Testis (tissue), 3 donors: ENCODE measurements around the gene BUD31. TPM values are rescaled to one million over a fixed set of nuclear protein-coding genes. Genes with fewer than 3 reads are reported as not detected.

Experiments
- DNase-seq: peaks from one replicate; pipeline ENCODE4 v3.0.0-alpha.2; 2019
- H3K27ac ChIP-seq, 2 donors: fragments of 200-600 bp; sonication (generic); one replicate each; pipeline ENCODE4 v1.5.1; 2019
- H3K27me3 ChIP-seq: fragments of 200-600 bp; sonication (generic); one replicate; pipeline ENCODE4 v1.5.1; 2019
- H3K36me3 ChIP-seq: fragments of 200-600 bp; sonication (generic); one replicate; pipeline ENCODE4 v1.5.1; 2017; ENCODE audit warnings: low read depth; ENCODE audit errors: missing control alignments
- H3K4me1 ChIP-seq: fragments of 200-600 bp; sonication (generic); one replicate; pipeline ENCODE4 v1.5.1; 2019
- H3K4me3 ChIP-seq, 2 donors: fragments of 200-600 bp; sonication (generic); one replicate each; pipeline ENCODE4 v1.5.1; 2017 to 2019
- H3K9me3 ChIP-seq: fragments of 200-600 bp; sonication (generic); one replicate; pipeline ENCODE4 v1.5.1; 2017
- POLR2A ChIP-seq: fragments of 450-650 bp; IDR thresholded peaks from one replicate; pipeline ENCODE4 v1.6.1; 2017; ENCODE audit warnings: antibody characterized with exemption, mild to moderate bottlenecking, moderate library complexity
- WGBS, 2 donors: methylation state at CpG; one replicate each; pipeline ENCODE4 v1.1.5; 2018; 5-methylcytosine and 5-hydroxymethylcytosine counted together
- intact Hi-C: fragments of 100-400 bp; cut with DNase I; formaldehyde crosslinking; loops from one replicate; pipeline ENCODE4 v1.15.1; 2023; ENCODE audit warnings: low total_unique reads
- polyA plus RNA-seq: library from polyadenylated mRNA; stranded (reverse); fragments of 350-450 nt; fragmentation: Illumina TruSeq; extraction: RNeasy Lipid Tissue Mini Kit (QIAGEN cat#74804); gene quantifications from one replicate; pipeline ENCODE4 v1.2.3, GENCODE V29; 2014; ENCODE audit warnings: low read depth, low replicate concordance; ENCODE audit not compliant: insufficient read depth
- total RNA-seq, 2 donors: library from RNA; depleted of rRNA; stranded (reverse); fragments of >200 nt; gene quantifications; one replicate each; pipeline ENCODE4 v1.2.3, GENCODE V29; 2016
- TF ChIP-seq, protein P1 (sequence below), 3 experiments: fragments of 450-650 bp in 2 of 3; fragments of 200-600 bp in 1 of 3; sonication (generic) in 1 of 3; IDR thresholded peaks; one replicate each; pipeline ENCODE4 v1.5.1; 2016 to 2019; ENCODE audit warnings: antibody characterized with exemption in 3 of 3, mild to moderate bottlenecking in 2 of 3, moderate library complexity in 1 of 3

BUD31 gene
- total and polyA plus RNA-seq, 3 donors from 2014 or later = 91.2 to 174 (median 123) TPM

DNA sequence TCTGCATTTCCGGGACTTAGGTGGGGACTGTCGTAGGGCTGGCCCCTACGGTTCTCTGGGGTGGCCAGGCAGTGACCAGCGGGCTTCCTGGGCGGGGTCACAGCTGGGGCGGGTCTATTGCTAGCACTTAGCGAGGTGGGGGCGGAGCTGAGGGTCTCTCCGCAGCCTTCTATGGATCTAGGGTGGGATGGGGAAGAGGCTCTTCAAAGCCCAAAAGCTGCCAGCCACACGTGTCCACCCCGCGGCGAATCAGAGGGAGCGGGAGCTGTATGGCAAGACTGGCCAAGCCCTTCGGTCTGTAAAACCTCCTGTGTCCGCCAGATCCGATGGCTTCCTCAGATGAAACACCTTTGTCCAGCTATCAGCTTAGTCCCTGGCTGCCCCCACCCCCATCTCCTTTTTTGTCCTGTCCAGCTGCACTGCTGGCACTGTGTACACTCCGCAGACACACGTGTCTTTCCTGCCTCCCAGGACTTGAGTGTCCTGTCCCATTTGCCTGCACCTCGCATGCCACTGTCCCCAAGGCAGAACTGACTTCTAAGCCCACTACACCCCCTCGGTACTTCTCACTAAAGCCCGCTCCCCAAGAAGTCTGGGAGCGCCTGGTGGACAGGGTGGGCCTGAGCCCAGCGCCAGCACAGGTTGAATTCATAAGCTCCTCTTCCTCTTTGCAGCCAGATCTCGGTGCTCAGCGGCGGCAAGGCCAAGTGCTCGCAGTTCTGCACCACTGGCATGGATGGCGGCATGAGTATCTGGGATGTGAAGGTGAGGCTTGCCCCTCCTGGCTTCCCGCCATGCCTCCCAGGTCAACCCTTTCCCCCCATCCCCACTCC lies 15.2 kb upstream of the BUD31 start:
- intact Hi-C loops = no loop called here
- no peak for DNase-seq
- WGBS, 2 donors = 30% methylated on average over 12 to 30 of the region's 30 CpGs

DNA sequence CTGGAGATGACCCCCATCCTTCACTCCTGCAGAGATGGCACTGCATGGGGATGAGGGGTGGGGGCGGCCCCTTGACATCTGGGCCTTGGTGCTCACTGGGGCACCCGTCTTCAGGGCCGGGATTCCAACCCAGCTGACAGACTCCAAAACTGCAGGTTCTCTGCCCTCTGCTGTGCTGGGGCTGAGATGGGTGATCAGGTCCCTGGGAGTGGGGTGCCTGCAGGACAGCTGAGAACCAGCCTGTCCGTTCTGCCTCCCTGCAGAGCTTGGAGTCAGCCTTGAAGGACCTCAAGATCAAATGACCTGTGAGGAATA lies 14.6 kb upstream of the BUD31 start:
- intact Hi-C loops = no loop called here
- Histone ChIP-seq H3K9me3 (no peaks in the 10 kb centered on the region), H3K36me3 (no peaks in the 10 kb centered on the region), H3K27me3 (no peaks in the 10 kb centered on the region), H3K27ac (no peak overlapping the region), H3K4me1 (peaks cover 4% of the 10 kb centered on the region), H3K4me3 (no peak overlapping the region)
- TF ChIP-seq POLR2A = no peak
- TF ChIP-seq, protein P1, sequence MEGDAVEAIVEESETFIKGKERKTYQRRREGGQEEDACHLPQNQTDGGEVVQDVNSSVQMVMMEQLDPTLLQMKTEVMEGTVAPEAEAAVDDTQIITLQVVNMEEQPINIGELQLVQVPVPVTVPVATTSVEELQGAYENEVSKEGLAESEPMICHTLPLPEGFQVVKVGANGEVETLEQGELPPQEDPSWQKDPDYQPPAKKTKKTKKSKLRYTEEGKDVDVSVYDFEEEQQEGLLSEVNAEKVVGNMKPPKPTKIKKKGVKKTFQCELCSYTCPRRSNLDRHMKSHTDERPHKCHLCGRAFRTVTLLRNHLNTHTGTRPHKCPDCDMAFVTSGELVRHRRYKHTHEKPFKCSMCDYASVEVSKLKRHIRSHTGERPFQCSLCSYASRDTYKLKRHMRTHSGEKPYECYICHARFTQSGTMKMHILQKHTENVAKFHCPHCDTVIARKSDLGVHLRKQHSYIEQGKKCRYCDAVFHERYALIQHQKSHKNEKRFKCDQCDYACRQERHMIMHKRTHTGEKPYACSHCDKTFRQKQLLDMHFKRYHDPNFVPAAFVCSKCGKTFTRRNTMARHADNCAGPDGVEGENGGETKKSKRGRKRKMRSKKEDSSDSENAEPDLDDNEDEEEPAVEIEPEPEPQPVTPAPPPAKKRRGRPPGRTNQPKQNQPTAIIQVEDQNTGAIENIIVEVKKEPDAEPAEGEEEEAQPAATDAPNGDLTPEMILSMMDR (IDR thresholded peaks at IDR 0.05) = no peak
- no peak for DNase-seq
- WGBS, 2 donors = 71 to 79% methylated on average over 2 to 4 of the region's 4 CpGs

More for the DNA sequence above, 15.2 kb upstream of the BUD31 start:
- no peaks in the 10 kb centered on the region for H3K27me3 ChIP-seq
- H3K4me1 ChIP-seq = peaks cover 4% of the 10 kb centered on the region
- H3K9me3 ChIP-seq = no peaks in the 10 kb centered on the region
- H3K27ac ChIP-seq = peak overlapping the region in 1 of 2 donors; percentile 71
- H3K4me3 ChIP-seq = peak overlapping the region; percentile 60 to 68
- H3K36me3 ChIP-seq = no peaks in the 10 kb centered on the region
- TF ChIP-seq, protein P1 (IDR thresholded peaks at IDR 0.05) = no peak
- TF ChIP-seq POLR2A = no peak

DNA sequence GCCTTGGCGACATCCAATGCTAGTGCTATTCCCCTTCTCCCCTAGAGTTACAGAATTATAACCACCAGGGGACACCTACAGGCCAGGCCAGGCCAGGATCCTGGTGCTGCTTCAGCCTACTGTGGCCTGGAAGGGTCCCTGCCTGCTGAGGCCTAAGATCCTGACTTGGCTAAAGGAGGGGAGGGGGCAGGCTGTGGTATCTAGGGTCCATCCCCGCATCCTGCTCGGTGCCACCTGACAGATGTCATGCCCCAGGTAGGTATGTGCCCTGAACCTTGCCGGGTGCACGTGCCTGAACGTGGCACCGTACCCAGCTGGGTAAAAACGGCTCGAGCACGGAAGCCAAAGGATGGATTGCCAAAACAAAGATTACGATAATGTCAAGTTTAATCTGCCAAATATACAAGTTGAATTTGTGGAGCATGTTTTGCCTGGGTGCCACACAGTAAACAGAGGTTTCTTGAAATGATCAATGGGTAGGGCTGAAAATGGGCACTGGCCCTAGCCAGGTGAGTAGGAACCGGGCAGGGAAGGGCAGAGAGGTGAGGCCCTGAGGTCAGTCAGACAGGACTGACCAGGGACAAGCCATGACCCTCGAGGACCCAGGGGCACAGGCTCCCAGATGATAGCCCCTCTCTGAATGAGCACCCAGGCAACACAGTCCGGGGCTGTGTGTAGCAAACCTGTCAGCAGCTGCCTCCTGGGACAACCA lies 13.0 kb upstream of the BUD31 start:
- intact Hi-C loops = no loop called here
- H3K27ac ChIP-seq = no peak overlapping the region
- WGBS, 2 donors = 81% methylated on average over 14 of the region's 14 CpGs

DNA sequence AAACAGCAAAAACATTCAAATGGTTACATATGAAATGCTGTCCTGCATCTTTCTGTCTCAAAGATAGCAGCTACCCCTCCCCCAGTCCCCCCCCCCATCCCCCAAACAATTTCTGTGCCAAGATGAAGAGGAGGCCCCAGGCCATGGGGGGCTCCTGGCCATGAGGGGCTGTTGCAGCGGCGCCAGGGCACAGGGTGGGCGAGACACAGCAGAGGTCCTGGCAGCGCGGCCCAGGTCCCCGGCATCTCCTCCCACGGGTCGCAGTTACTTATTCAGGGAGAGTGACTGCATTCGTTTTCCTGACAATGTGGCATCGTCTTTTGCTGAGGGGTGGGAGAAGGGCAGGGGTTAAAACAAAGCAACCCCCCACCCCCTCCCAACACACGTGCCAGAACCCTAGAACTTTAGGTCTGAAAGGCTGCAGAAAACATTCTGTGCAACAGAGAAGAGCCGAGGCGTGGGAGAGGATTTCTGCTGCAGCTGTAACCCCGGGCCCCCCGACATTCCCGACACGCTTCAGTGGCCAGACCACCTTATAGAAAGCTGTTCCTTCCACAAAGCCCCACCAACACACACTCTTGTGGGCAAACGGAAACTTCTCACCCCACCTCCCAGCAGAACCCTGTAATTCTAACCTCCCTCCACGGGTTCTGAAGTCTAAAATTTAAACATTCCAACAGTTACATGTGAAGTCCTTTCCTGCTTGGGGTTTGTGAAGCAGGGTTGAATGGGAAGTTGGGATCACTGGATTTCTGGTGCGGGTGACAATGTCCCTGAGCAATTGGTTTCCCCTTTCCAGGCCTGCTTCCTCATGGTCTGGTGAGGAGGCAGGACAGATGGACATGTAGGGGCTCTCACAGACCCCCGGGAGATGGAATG lies 12.1 kb upstream of the BUD31 start:
- DNase-seq = no peak
- no peak for TF ChIP-seq POLR2A
- TF ChIP-seq, protein P1 (IDR thresholded peaks at IDR 0.05) = no peak
- Histone ChIP-seq H3K4me1 (peaks cover 4% of the 10 kb centered on the region), H3K27ac (no peak overlapping the region), H3K9me3 (no peaks in the 10 kb centered on the region), H3K36me3 (no peaks in the 10 kb centered on the region), H3K27me3 (no peaks in the 10 kb centered on the region), H3K4me3 (no peak overlapping the region)
- whole genome bisulfite sequencing, 2 donors = 64 to 65% methylated on average over 11 to 21 of the region's 21 CpGs
- intact Hi-C loops = no loop called here

More for the DNA sequence above, 13.0 kb upstream of the BUD31 start:
- Histone ChIP-seq H3K4me1 (peaks cover 4% of the 10 kb centered on the region), H3K27me3 (no peaks in the 10 kb centered on the region), H3K36me3 (no peaks in the 10 kb centered on the region), H3K9me3 (no peaks in the 10 kb centered on the region), H3K4me3 (no peak overlapping the region)
- DNase-seq = no peak
- TF ChIP-seq POLR2A = no peak
- TF ChIP-seq, protein P1 (IDR thresholded peaks at IDR 0.05) = no peak
